Right ventricle myocardium inferior (tissue), 1 donor: ENCODE measurements around the gene SMIM14. TPM values are rescaled to one million over a fixed set of nuclear protein-coding genes. Genes with fewer than 3 reads are reported as not detected.
"Not testable (repeated sequence)": the region's sequence is repeated elsewhere in the genome, so short reads cannot be mapped to it uniquely, and the experiment has no call there.

Source experiments
- ATAC-seq: fragments of 200-7000 bp; cut with Tn5 transposase; one replicate; pipeline ENCODE4 v1.9.1; 2020; ENCODE audit warnings: mild to moderate bottlenecking, moderate library complexity
- DNase-seq: peaks from one replicate; pipeline ENCODE4 v3.0.0; 2021; ENCODE audit errors: missing footprints
- intact Hi-C: fragments of 100-400 bp; cut with DNase I; formaldehyde crosslinking; loops from one replicate; pipeline ENCODE4 v1.11.0; 2022
- total RNA-seq: library from RNA; stranded (reverse); fragmentation: NEBNext Ultra II Directional; extraction: Animal tissue kit (Norgen Biotek cat#: 25700); gene quantifications from one replicate; pipeline ENCODE4 v1.2.1, GENCODE V29; 2021
- donor health status: DM: no; HTN: yes; CAD: no; lungs with severe emphysema.

The SMIM14 gene
- total RNA-seq, 1 donor from 2014 or later: 11.0 TPM

DNA sequence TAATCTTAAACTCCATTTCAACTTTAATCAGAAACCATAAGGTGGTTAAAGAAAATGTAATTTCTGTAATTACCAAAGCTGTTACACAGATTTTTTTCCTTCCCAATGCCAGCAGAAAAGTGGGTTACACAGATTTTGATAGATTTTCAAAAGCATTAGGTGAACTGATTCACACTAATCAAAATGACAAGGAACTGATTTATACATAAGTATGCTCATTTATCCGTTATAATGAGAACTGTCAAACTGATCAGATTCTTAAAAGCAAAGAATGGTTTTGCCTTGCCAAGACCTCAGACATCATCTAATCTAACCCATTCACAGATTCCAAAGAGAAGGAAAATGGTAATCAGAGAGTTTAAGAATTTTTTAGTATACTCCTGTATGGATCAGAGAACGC, 116.6 kb downstream of the SMIM14 start:
- intact Hi-C loops: no loop called here
- no peak for DNase-seq
- ATAC-seq: no peak

GRCh38 chr4:39521253-39521919, 117.3 kb downstream of the SMIM14 start:
- DNase-seq (no peak), ATAC-seq (no peak)
- intact Hi-C loops: no loop called here

DNA sequence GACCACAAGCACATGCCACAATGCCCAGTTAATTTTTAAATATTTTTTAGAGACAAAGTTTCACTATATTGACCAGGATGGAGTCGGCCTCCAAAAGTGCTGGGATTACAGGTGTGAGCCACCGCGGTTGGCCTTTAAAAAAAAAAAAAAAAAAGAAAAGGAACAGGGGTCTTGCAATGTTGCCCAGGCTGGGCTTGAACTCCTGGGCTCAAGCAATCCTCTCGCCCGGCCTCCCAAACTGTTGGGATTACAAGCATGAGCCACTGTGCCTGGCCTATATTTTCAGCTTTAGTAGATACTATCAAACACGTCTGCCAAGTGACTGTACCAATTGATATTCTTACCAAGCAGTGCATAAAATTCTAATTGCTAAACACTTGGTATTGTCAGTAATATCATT, 120.2 kb downstream of the SMIM14 start:
- intact Hi-C loops: no loop called here
- DNase-seq (no peak), ATAC-seq (no peak)

- intact Hi-C loops: no loop called here
Observed at GRCh38 chr4:39516407-39516966, 122.2 kb downstream of the SMIM14 start.

DNA sequence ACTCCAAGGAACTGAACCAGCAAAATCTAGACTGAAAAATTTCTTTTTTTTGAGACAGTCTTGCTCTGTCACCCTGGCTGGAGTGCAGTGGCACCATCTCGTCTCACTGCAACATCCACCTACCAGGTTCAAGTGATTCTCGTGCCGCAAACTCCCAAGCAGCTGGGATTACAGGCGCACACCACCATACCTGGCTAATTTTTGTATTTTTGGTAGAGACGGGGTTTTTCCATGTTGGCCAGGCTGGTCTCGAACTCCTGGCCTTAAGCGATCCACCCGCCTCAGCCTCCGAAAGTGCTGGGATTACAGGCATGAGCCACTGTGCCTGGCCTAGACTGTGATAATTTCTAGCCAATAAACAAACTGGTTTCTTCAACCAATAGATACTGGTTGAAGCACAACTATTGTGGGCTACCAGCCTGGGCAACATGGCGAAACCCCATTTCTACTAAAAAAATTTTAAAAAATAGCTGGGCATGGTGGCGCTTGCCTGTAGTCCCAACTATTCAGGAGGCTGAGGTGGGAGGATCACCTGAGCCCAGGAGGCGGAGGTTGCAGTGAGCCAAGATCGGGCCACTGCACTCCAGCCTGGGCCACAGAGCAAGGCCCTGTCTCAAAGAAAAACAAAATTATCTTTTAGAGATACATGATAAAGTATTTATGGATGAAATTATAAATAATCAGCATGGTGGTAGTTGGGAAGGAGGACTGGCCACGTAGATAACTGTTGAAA, 122.8 kb downstream of the SMIM14 start:
- ATAC-seq, intact Hi-C loops, DNase-seq: not testable (repeated sequence)

More at GRCh38 chr4:39516407-39516966, 122.2 kb downstream of the SMIM14 start:
- DNase-seq (no peak), ATAC-seq (no peak)

DNA sequence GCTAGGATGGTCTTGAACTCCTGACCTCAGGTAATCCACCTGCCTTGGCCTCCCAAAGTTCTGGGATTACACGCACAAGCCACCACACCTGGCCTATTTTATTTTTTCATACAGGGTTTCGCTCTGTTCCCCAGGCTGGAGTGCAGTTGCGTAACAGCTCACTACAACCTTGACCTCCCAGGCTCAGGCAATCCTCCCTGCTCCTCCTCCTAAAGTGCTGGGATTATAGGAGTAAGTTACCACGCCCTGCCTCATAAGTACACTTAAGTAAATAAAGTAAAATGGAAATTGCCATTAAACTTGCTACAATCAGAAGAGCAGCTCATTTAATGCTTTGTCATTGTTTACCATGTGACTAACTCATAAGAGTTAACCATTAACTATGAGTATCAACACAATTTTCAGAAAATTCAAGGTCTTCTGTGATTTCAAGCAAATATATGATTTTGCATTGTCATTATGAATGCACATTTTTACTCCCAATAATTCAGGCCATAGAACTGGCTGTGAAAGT, 123.7 kb downstream of the SMIM14 start:
- DNase-seq: no peak
- no peak for ATAC-seq
- intact Hi-C loops: no loop called here

DNA sequence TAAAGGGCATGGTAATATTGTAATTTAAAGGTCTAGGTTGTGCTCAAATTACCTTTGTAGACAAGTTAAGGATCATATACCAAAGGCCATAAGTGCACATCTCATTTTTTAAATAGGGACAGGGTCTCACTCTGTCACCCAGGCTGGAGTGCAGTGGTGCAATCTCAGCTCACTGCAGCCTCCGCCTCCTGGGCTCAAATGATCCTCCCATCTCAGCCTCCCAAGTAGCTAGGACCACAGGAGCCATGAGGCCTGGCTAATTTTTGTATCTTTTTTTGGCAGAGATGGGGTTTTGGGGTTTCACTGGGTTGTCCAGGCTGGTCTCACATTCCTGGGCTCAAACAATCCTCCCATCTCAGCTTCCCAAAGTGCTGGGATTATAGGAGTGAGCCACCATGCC, 124.4 kb downstream of the SMIM14 start:
- DNase-seq, intact Hi-C loops, ATAC-seq: not testable (repeated sequence)

DNA sequence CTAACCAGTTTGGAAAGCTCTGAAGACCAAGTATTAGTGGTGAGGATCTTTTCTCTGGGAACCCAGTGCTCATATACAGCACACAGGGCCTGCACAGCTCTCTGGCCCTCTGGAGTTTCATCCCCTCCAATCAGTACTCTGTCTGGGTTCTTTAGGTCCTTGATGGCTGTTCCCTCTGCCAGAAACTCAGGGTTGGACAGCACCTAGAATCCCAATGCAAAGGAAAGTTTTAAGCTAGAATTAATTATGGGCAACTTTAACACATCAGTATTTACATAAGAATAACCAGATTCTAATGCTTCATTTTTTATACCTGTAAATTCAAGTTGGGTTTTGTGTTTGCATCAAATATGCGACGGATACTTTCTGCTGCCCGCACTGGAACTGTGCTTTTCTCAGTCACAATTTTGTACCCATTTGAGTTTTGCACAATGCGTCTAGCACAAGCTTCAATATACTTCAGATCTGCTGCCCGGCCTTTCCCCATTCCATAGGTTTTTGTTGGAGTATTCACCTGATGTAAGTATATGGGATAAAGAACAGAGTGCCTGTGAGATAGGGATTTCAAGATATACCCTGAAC, 128.2 kb downstream of the SMIM14 start:
- intact Hi-C loops: no loop called here

DNA sequence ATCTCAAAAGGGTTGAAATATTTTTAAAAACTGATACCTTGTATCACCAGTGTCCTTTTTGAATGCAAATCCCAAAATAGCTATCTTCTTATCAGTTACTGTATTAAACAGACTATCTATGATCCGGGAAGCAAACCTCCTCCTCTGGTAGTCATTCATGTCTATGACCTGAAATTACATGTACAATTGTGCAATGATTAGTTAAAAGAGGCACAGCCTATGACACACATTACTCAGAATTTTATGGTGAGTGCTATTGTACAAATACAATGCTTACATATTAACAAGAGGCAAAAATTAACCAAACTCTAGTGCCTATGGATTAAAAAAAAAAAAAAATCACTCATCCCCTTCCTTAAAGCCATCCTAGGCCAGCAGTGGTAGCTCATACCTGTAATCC, 133.1 kb downstream of the SMIM14 start:
- intact Hi-C loops: no loop called here
- ATAC-seq (no peak), DNase-seq (no peak)

More for the DNA sequence above, 128.2 kb downstream of the SMIM14 start:
- no peak for ATAC-seq
- no peak for DNase-seq

DNA sequence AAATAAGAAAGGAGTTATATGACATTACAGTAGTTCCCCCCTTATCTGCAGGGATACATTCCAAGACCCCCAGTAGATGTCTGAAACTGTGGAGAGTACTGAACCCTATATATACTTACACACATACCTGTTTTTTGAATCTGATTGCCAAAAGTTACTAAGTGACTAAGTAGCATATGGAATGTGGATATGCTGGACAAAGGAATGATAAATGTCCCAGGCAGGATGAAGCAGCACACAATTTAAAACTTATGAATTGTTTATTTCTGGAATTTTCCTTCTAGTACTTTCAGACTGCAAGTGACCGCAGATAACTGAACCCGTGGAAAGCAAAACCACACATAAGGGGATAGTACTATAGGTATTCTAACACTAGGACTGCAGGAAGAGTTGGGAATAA, 134.1 kb downstream of the SMIM14 start:
- ATAC-seq: no peak
- intact Hi-C loops: no loop called here
- DNase-seq: no peak

DNA sequence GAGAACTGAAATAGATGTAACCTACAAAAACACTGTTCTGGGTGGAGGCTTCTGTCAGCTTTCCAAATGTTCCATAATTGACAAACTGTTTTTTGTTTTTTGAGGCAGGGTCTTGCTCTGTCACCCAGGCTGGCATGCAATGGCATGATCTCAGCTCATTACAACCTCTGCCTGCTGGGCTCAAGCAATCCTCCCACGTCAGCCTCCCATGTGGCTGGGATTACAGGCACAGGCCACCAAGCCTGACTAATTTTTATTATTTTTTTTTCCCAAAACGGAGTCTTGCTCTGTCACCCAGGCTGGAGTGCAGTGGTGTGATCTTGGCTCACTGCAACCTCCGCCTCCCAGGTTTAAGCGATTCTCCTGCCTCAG, 136.0 kb downstream of the SMIM14 start:
- DNase-seq, ATAC-seq, intact Hi-C loops: not testable (repeated sequence)

DNA sequence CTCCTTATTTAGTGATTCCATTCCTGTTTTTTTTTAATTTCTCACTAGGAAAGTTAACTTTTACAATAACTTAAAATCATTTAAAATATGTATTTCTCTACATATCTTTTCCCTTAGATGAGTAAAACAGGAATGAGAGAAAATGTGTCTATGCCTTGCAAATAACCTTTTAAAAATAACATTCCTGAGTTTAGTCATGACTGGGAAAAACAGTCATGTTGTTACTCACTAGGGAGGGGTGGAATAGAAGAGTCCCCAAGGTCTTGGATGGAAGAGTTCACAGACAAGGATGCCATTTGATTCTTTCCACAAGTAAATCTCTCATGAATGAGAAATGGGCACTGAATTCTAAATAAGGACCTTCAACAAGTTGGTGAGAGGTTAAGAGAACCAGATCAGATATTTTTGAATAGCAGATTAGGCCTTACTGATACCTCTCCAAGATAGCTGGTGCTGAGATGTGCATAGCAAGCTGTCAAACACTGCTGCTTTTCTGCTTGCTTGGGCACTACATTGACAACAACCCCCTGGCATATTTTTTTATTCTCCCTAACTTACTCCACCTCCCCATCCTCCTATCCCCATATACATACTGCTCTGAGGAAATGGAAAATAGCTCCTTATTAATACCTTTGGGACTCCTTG, 136.5 kb downstream of the SMIM14 start:
- intact Hi-C loops: no loop called here
- DNase-seq: no peak
- no peak for ATAC-seq

DNA sequence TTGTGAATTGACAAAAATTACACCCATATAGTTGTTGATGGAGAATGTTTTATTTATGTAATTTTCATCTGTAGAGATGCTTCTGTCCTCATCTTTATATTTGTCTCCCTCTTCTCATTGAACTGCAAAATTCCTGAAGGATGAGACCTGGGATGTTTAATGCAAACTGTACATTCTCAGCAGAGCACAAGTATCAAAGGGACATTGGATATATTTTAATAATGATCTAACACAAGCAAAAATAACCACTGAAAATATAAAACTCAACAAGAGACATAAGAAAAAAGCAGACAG, 140.0 kb downstream of the SMIM14 start:
- intact Hi-C loops: no loop called here
- ATAC-seq (no peak), DNase-seq (no peak)

- DNase-seq: no peak
- intact Hi-C loops: no loop called here
- no peak for ATAC-seq
Observed at GRCh38 chr4:39497909-39498726, 140.5 kb downstream of the SMIM14 start.

Other genes with a start within 250 kb of the SMIM14 start
- gene KLB, start 231.9 kb downstream of the SMIM14 start, total RNA-seq: 0.30 TPM
- 828 TPM for gene RPL9, start 179.9 kb downstream of the SMIM14 start, total RNA-seq
- gene LIAS, start 179.8 kb downstream of the SMIM14 start, total RNA-seq: 29.5 TPM
- 16.6 TPM for gene UGDH, start 111.4 kb downstream of the SMIM14 start, total RNA-seq
- 56.6 TPM for gene UBE2K, start 59.3 kb upstream of the SMIM14 start, total RNA-seq